GM04504 (cell line): Measurements from ENCODE around the gene TXNDC2.
"Not testable (repeated sequence)": the region's sequence is repeated elsewhere in the genome, so short reads cannot be mapped to it uniquely, and the experiment has no call there.

Experiments used
- DNase-seq: peaks from one replicate; pipeline ENCODE4 v3.0.0-alpha.2; 2012; ENCODE audit warnings: low read depth

The TXNDC2 gene

GRCh38 chr18:9884532-9885140 is 1.1 kb upstream of the TXNDC2 start:
- no peak for DNase-seq

- DNase-seq: no peak
Observed at GRCh38 chr18:9886005-9886348, 204 bp downstream of the TXNDC2 start.

GRCh38 chr18:9887992-9888391 is 2.2 kb downstream of the TXNDC2 start:
- DNase-seq: no peak

- DNase-seq: no peak
Observed at GRCh38 chr18:9890196-9890595, 4.4 kb downstream of the TXNDC2 start.

GRCh38 chr18:9890957-9891356 is 5.2 kb downstream of the TXNDC2 start:
- DNase-seq: no peak

- not testable (repeated sequence) for DNase-seq
Observed at GRCh38 chr18:9891515-9891914, 5.7 kb downstream of the TXNDC2 start.

GRCh38 chr18:9894454-9895068 is 8.8 kb downstream of the TXNDC2 start:
- DNase-seq: no peak

- no peak for DNase-seq
Observed at GRCh38 chr18:9897129-9897528, 11.4 kb downstream of the TXNDC2 start.

GRCh38 chr18:9897787-9898291 is 12.1 kb downstream of the TXNDC2 start:
- not testable (repeated sequence) for DNase-seq

- no peak for DNase-seq
Observed at GRCh38 chr18:9898792-9899549, 13.2 kb downstream of the TXNDC2 start.

GRCh38 chr18:9899550-9899930 is 13.8 kb downstream of the TXNDC2 start:
- DNase-seq: not testable (repeated sequence)

GRCh38 chr18:9900699-9901098 is 14.9 kb downstream of the TXNDC2 start:
- no peak for DNase-seq

- DNase-seq: no peak
Observed at GRCh38 chr18:9901377-9901776, 15.6 kb downstream of the TXNDC2 start.

GRCh38 chr18:9902264-9902663 is 16.5 kb downstream of the TXNDC2 start:
- not testable (repeated sequence) for DNase-seq

GRCh38 chr18:9902832-9903231 is 17.1 kb downstream of the TXNDC2 start:
- no peak for DNase-seq

GRCh38 chr18:9905401-9905922 is 19.7 kb downstream of the TXNDC2 start:
- no peak for DNase-seq

- no peak for DNase-seq
Observed at GRCh38 chr18:9906481-9906880, 20.7 kb downstream of the TXNDC2 start.

- no peak for DNase-seq
Observed at GRCh38 chr18:9907867-9908266, 22.1 kb downstream of the TXNDC2 start.

GRCh38 chr18:9910071-9910470 is 24.3 kb downstream of the TXNDC2 start:
- no peak for DNase-seq

- no peak for DNase-seq
Observed at GRCh38 chr18:9910661-9911060, 24.9 kb downstream of the TXNDC2 start.

GRCh38 chr18:9911226-9911625 is 25.5 kb downstream of the TXNDC2 start:
- no peak for DNase-seq

- DNase-seq: not testable (repeated sequence)
Observed at GRCh38 chr18:9912285-9912684, 26.5 kb downstream of the TXNDC2 start.

- DNase-seq: no peak
Observed at GRCh38 chr18:9913151-9913525, 27.4 kb downstream of the TXNDC2 start.
